Endothelial cell of umbilical vein (primary cell): ENCODE data around the gene MFGE8.

ENCODE experiments used
- EZH2 ChIP-seq: IDR thresholded peaks from 2 replicates; pipeline ENCODE4 v1.6.1; 2012; ENCODE audit warnings: borderline replicate concordance, low read depth, mild to moderate bottlenecking, moderate library complexity, low read length, inconsistent platforms; ENCODE audit not compliant: severe bottlenecking
- POLR2A ChIP-seq: IDR thresholded peaks from 2 replicates; pipeline ENCODE4 v1.6.1; 2012; ENCODE audit warnings: low read depth, mild to moderate bottlenecking, control low read depth, low read length
- TF ChIP-seq, protein P1 (sequence below), 2 donors: IDR thresholded peaks; 1 replicate in 1 of 2; 2 replicates in 1 of 2; pipeline ENCODE4 v1.5.1; 2011; ENCODE audit warnings: low read length in 2 of 2, mild to moderate bottlenecking in 2 of 2, moderate library complexity in 2 of 2, control low read depth in 1 of 2, inconsistent platforms in 1 of 2, low read depth in 1 of 2; ENCODE audit not compliant: insufficient read depth in 1 of 2; ENCODE audit errors: extremely low read depth in 1 of 2

DNA sequence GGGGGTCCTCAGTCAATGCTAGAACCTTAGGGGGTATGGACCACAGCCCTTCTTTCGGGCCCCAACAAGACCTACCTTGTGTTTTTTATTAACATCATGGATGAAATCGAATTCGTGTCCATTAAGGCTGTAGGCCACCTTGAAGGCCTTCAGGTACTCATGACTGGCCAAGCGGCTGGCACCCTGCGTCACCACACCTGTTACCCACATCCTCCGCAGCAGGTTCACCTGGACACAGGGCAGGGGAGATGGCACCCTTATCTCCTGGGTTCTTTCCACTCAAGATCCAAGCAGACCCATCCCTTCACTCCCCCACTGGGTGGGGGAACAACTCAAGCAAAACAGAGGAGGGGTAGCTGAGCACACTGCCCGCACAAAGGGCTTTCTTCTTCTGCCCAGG lies 6.6 kb downstream of the MFGE8 start:
- TF ChIP-seq POLR2A (no peak), EZH2 (no peak)
- TF ChIP-seq, protein P1, sequence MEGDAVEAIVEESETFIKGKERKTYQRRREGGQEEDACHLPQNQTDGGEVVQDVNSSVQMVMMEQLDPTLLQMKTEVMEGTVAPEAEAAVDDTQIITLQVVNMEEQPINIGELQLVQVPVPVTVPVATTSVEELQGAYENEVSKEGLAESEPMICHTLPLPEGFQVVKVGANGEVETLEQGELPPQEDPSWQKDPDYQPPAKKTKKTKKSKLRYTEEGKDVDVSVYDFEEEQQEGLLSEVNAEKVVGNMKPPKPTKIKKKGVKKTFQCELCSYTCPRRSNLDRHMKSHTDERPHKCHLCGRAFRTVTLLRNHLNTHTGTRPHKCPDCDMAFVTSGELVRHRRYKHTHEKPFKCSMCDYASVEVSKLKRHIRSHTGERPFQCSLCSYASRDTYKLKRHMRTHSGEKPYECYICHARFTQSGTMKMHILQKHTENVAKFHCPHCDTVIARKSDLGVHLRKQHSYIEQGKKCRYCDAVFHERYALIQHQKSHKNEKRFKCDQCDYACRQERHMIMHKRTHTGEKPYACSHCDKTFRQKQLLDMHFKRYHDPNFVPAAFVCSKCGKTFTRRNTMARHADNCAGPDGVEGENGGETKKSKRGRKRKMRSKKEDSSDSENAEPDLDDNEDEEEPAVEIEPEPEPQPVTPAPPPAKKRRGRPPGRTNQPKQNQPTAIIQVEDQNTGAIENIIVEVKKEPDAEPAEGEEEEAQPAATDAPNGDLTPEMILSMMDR (IDR thresholded peaks at IDR 0.05; ENCODE audit: extremely low read depth in 1 of 2, insufficient read depth in 1 of 2, low read depth in 1 of 2, low read length in 2 of 2) = no peak
